HCT116 (cell line): Measurements from ENCODE around the gene TRIAP1. TPM values are rescaled to one million over a fixed set of nuclear protein-coding genes. Genes with fewer than 3 reads are reported as not detected.

ENCODE experiments used
- ATAC-seq: fragments of 200-7000 bp; cut with Tn5 transposase; 2 replicates; pipeline ENCODE4 v1.9.1; 2020; ENCODE audit warnings: mild to moderate bottlenecking, moderate library complexity
- BruUV-seq: library from RNA; stranded (reverse); fragments of 400-500 nt; replicated peaks from 2 replicates; lab custom pipeline; 2021; lab: Mats Ljungman, UMichigan
- CTCF ChIA-PET: fragments of 300-600 bp; sonication (Branson Sonifier 250); formaldehyde crosslinking; loops from one replicate; lab custom pipeline; 2021; ENCODE audit warnings: antibody characterized with exemption; lab: Charles Lee
- POLR2A ChIA-PET: fragments of 300-600, 350-600 bp; sonication (Branson Sonifier 250); formaldehyde crosslinking; loops from one replicate; lab custom pipeline; 2021; ENCODE audit warnings: antibody characterized with exemption; lab: Charles Lee
- RAD21 ChIA-PET, 2 experiments: fragments of 300-600 bp; sonication (Branson Sonifier 250); formaldehyde crosslinking; loops; one replicate each; lab custom pipeline; 2023; ENCODE audit warnings: low total read pairs in 2 of 2; ENCODE audit not compliant: uncharacterized antibody in 2 of 2, unreplicated experiment in 2 of 2, low non-redundant PET in 1 of 2; lab: Charles Lee
- DNase-seq: peaks from one replicate; pipeline ENCODE4 v3.0.0-alpha.2; 2010; ENCODE audit warnings: low read depth, low spot score
- H2AFZ ChIP-seq: fragments of 200-600 bp; shearing (Covaris generic), sonication (generic); 2 replicates; pipeline ENCODE4 v1.6.1; 2017; ENCODE audit warnings: low read depth, mixed run types, mixed read lengths, antibody characterized with exemption, low read length; ENCODE audit not compliant: poor library complexity, severe bottlenecking
- H3K27ac ChIP-seq: 2 replicates; pipeline ENCODE4 v1.5.1; 2012; ENCODE audit warnings: low read depth, low read length
- H3K27me3 ChIP-seq: fragments of 200-600 bp; sonication (generic); 2 replicates; pipeline ENCODE4 v1.6.1; 2016; ENCODE audit warnings: mixed run types, low read length, mixed read lengths; ENCODE audit not compliant: insufficient read depth
- H3K36me3 ChIP-seq, 2 experiments: fragments of 200-500 bp in 1 of 2; fragments of 200-600 bp in 1 of 2; sonication (Bioruptor generic) in 1 of 2; sonication (generic) in 1 of 2; 2 replicates each; pipeline versions ENCODE4 v1.5.1 to v1.6.1; 2014 to 2016; ENCODE audit warnings: low read length in 2 of 2, inconsistent platforms in 1 of 2, mixed read lengths in 1 of 2, mixed run types in 1 of 2; ENCODE audit not compliant: insufficient read depth in 2 of 2, control insufficient read depth in 1 of 2
- H3K4me1 ChIP-seq, 2 experiments: fragments of 200-600 bp in 1 of 2; sonication (generic) in 1 of 2; 2 replicates each; pipeline versions ENCODE4 v1.5.1 to v1.6.1; 2012 to 2017; ENCODE audit warnings: low read length in 2 of 2, inconsistent platforms in 1 of 2, mild to moderate bottlenecking in 1 of 2, mixed read lengths in 1 of 2, mixed run types in 1 of 2, moderate library complexity in 1 of 2; ENCODE audit not compliant: insufficient read depth in 2 of 2, control insufficient read depth in 1 of 2
- H3K4me2 ChIP-seq: fragments of 200-600 bp; sonication (generic); 2 replicates; pipeline ENCODE4 v1.6.1; 2017; ENCODE audit warnings: mixed run types, low read length, mixed read lengths
- H3K4me3 ChIP-seq, 2 experiments: fragments of 200-600 bp in 1 of 2; sonication (generic) in 1 of 2; replicated peaks in 1 of 2; 2 replicates each; pipeline ENCODE4 v1.5.1; 2011 to 2016; ENCODE audit warnings: low read length in 2 of 2, control low read depth in 1 of 2, low read depth in 1 of 2, mild to moderate bottlenecking in 1 of 2, mixed read lengths in 1 of 2, mixed run types in 1 of 2
- H3K79me2 ChIP-seq: fragments of 200-600 bp; sonication (generic); 2 replicates; pipeline ENCODE4 v1.6.1; 2017; ENCODE audit warnings: mild to moderate bottlenecking, mixed run types, low read length, moderate library complexity, mixed read lengths; ENCODE audit not compliant: insufficient read depth
- H3K9ac ChIP-seq: fragments of 200-600 bp; sonication (generic); 2 replicates; pipeline ENCODE4 v1.6.1; 2016; ENCODE audit warnings: low read length, mixed read lengths
- H3K9me2 ChIP-seq: fragments of 200-600 bp; sonication (generic), shearing (Covaris generic); 2 replicates; pipeline ENCODE4 v1.6.1; 2017; ENCODE audit warnings: mixed run types, mild to moderate bottlenecking, moderate library complexity; ENCODE audit not compliant: insufficient read depth
- H3K9me3 ChIP-seq, 2 experiments: fragments of 200-500 bp in 1 of 2; fragments of 200-600 bp in 1 of 2; sonication (Bioruptor generic) in 1 of 2; sonication (generic) in 1 of 2; 2 replicates each; pipeline ENCODE4 v1.6.1; 2014 to 2017; ENCODE audit warnings: low read length in 2 of 2, mixed read lengths in 2 of 2, inconsistent platforms in 1 of 2, low read depth in 1 of 2, mild to moderate bottlenecking in 1 of 2, mixed run types in 1 of 2, moderate library complexity in 1 of 2; ENCODE audit not compliant: control insufficient read depth in 1 of 2, insufficient read depth in 1 of 2
- H4K20me1 ChIP-seq: fragments of 200-600 bp; sonication (generic), shearing (Covaris generic); 2 replicates; pipeline ENCODE4 v1.6.1; 2017; ENCODE audit warnings: mixed run types, mild to moderate bottlenecking, moderate library complexity; ENCODE audit not compliant: insufficient read depth
- EGR1 ChIP-seq: IDR thresholded peaks from 2 replicates; pipeline ENCODE4 v1.6.1; 2012; ENCODE audit warnings: low read depth
- JUND ChIP-seq: IDR thresholded peaks from 2 replicates; pipeline ENCODE4 v1.6.1; 2012
- POLR2A ChIP-seq: IDR thresholded peaks from 2 replicates; pipeline ENCODE4 v1.7.0; 2011; ENCODE audit warnings: borderline replicate concordance; ENCODE audit not compliant: insufficient read depth, insufficient read length; ENCODE audit errors: extremely low read depth
- POLR2AphosphoS5 ChIP-seq: IDR thresholded peaks from 2 replicates; pipeline ENCODE4 v1.6.1; 2011; ENCODE audit warnings: mild to moderate bottlenecking, low read depth, low read length, moderate library complexity
- ZBTB33 ChIP-seq: IDR thresholded peaks from 2 replicates; pipeline ENCODE4 v1.6.1; 2011; ENCODE audit warnings: mild to moderate bottlenecking, low read length, moderate library complexity; ENCODE audit not compliant: insufficient replicate concordance; ENCODE audit errors: extremely low read depth
- intact Hi-C: fragments of 100-400 bp; cut with micrococcal nuclease; formaldehyde crosslinking; loops from 2 replicates; pipeline ENCODE4 v1.10.0; 2022
- total RNA-seq: library from RNA; stranded (reverse); gene quantifications from one replicate; pipeline ENCODE4 v1.2.1, GENCODE V29; 2021; ENCODE audit not compliant: unreplicated experiment
- TF ChIP-seq, protein P1 (sequence below), 3 experiments: fragments of 200-600 bp in 1 of 3; sonication (generic) in 1 of 3; IDR thresholded peaks in 2 of 3; conservative IDR thresholded peaks in 1 of 3; 2 replicates each; pipeline ENCODE4 v1.5.1; 2012 to 2017; ENCODE audit warnings: low read depth in 2 of 3, low read length in 2 of 3, antibody characterized with exemption in 1 of 3, borderline replicate concordance in 1 of 3, control low read depth in 1 of 3, mild to moderate bottlenecking in 1 of 3, mixed read lengths in 1 of 3, mixed run types in 1 of 3, moderate library complexity in 1 of 3; ENCODE audit not compliant: insufficient read depth in 1 of 3

The TRIAP1 gene
- total RNA-seq, 1 experiment from 2014 or later: 40.3 TPM

- no peak for TF ChIP-seq POLR2A
- no peak for TF ChIP-seq EGR1
- TF ChIP-seq, protein P1, sequence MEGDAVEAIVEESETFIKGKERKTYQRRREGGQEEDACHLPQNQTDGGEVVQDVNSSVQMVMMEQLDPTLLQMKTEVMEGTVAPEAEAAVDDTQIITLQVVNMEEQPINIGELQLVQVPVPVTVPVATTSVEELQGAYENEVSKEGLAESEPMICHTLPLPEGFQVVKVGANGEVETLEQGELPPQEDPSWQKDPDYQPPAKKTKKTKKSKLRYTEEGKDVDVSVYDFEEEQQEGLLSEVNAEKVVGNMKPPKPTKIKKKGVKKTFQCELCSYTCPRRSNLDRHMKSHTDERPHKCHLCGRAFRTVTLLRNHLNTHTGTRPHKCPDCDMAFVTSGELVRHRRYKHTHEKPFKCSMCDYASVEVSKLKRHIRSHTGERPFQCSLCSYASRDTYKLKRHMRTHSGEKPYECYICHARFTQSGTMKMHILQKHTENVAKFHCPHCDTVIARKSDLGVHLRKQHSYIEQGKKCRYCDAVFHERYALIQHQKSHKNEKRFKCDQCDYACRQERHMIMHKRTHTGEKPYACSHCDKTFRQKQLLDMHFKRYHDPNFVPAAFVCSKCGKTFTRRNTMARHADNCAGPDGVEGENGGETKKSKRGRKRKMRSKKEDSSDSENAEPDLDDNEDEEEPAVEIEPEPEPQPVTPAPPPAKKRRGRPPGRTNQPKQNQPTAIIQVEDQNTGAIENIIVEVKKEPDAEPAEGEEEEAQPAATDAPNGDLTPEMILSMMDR (IDR thresholded peaks at IDR 0.05 in 2 of 3, conservative IDR thresholded peaks at IDR 0.05 in 1 of 3; ENCODE audit: borderline replicate concordance in 1 of 3, insufficient read depth in 1 of 3, low read depth in 2 of 3, low read length in 2 of 3): peak in 2 of 3 experiments; percentile 64 to 73; a peak in 4 of 6 replicates
- no peak for TF ChIP-seq JUND
- no peak for TF ChIP-seq ZBTB33
- no peak for TF ChIP-seq POLR2AphosphoS5
- TF ChIP-seq, all 23 proteins: peak for 1
- Histone ChIP-seq H3K9me2 (no peaks in the 10 kb centered on the region), H3K9me3 (no peaks in the 10 kb centered on the region), H3K9ac (no peak overlapping the region), H3K27me3 (no peaks in the 10 kb centered on the region), H3K4me1 (peaks cover 10 to 32% of the 10 kb centered on the region in 2 experiments), H4K20me1 (peaks cover 32% of the 10 kb centered on the region), H3K4me2 (no peak overlapping the region), H3K79me2 (peaks cover 89% of the 10 kb centered on the region), H3K27ac (no peak overlapping the region), H2AFZ (no peak overlapping the region), H3K4me3 (no peak overlapping the region), H3K36me3 (peaks cover 45 to 46% of the 10 kb centered on the region in 2 experiments)
- BruUV-seq: no TSS peak
- ATAC-seq (peak; percentile 43), DNase-seq (peak; percentile 34)
- POLR2A ChIA-PET: interaction anchor here (1.0 to 1.1 kb wide), 2 partner anchors 29 to 173 kb away, joined by 3 read pairs; partner anchors contain the start of genes DYNLL1 and RNU4-1
- RAD21 ChIA-PET: interaction anchor here in 1 of 2 experiments (0.9 kb wide), 1 partner anchor 131 kb away, joined by 3 read pairs; no protein-coding TSS in a partner anchor
- CTCF ChIA-PET: interaction anchor here (0.6 to 3.2 kb wide), 8 partner anchors 9 to 505 kb away, joined by 3 to 25 read pairs (median 4); partner anchors contain the start of gene POP5
- intact Hi-C loops: loop anchor here (1.0 to 5.0 kb wide), 2 partner anchors 110 to 129 kb away; no protein-coding TSS in a partner anchor
Measured at GRCh38 chr12:120466560-120467315, 20.6 kb upstream of the TRIAP1 start.
